HL-60/S4 treated with retinoic acid at 250 ng/mL for 4 days and 3 days (cell line): ENCODE measurements around the gene BMP6.
"Not testable (repeated sequence)": the region's sequence is repeated elsewhere in the genome, so short reads cannot be mapped to it uniquely, and the experiment has no call there.

ENCODE experiments used
- in situ Hi-C: fragments of 300-500 bp; cut with MboI; formaldehyde crosslinking; loops from 2 replicates; pipeline ENCODE4 v1.7.0; 2022; ENCODE audit warnings: low sequenced_read_pairs

Gene BMP6

GRCh38 chr6:7879980-7880717 lies 154.2 kb downstream of the BMP6 start:
- in situ Hi-C loops: no loop called here

GRCh38 chr6:7880718-7881107 lies 154.8 kb downstream of the BMP6 start:
- in situ Hi-C loops: no loop called here

DNA sequence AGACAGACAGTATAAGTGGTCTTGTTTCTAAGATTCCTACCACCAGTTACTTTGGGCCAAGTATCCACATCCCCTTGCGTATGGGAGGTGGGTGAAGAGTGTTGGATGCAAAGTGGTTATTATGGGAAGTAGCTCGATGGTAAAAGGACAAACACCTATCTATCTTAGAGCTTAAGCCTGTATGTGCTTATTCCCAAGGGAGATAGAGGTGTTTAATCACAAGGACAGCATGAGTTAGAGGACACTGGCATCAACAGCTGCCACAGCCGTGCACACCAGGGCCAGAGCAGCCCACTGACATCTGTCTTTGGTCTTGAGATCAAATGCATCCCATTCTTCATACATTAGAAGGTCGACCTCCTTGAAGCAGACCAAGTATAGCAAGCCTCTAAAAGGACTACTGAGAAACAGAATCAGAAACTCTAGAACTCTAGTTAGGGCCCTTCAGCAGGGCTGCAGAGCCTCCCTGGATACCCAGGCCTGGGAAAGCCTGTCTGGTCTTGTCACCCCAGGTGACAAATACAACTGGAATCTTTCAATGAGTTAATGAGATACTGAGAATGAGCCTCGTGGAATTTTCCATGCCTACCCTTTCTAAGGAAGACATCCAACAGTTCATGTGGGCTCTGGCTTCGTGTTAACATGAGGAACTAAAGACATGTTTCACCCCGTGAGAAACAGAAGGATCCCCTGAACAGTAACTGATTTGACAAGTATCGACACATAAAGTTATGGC lies 156.0 kb downstream of the BMP6 start:
- in situ Hi-C loops: no loop called here

DNA sequence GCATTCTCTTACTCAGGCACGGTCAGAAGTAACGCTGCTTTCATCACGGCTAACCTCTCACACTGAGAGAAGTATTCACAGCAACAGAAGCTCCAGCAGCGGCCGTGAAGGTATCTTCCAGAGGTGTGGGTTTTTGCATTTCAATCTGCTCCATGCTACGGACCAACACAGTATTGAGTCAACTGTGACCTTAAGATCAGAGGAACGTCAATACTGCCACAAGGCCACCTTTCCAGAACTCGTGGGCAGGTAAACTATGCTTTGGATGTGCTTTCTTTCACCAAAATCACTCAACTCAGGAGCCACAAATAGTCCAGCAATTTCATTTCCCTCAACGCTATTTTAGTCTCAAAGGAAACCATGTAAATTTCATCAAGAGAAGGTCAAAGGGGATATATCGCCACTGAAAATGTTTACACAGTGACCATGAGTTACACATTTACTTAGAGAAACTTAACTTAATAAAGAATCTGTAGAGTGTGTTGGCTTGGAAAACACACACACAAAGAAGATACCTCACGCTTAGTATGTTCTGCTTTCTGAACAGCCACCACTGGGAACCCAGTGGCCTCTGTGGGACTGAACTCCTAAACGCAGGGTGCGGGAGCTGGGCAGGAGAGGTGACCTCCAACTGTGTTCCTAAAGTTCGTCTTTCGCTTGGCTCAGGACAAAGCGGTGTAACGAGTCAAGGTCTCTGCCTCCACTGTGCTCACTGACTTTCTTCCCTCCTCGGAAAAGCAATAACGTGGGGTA lies 156.8 kb downstream of the BMP6 start:
- in situ Hi-C loops: no loop called here

GRCh38 chr6:7883381-7883780 lies 157.5 kb downstream of the BMP6 start:
- in situ Hi-C loops: no loop called here

DNA sequence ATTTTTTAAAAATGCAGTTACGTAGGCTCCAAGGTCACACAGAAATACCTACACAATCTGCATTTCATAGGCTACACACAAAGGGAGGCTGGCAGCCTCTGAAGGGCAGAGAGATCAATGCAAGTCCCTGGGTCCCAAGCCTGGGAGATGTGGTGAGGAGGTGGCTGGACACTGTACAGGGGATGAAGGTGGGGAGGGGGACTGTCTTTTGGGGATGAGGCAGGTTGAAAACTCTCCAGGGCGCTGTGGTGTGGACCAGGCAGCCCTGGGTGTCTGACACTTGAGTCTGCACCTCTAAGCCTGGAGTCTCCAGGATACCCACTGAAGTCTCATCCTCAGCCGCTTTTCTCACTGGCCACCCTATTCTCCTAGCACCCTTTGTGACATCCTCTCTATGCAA lies 160.2 kb downstream of the BMP6 start:
- in situ Hi-C loops: no loop called here

- in situ Hi-C loops: no loop called here
Measured at GRCh38 chr6:7887278-7887991, 161.5 kb downstream of the BMP6 start.

- in situ Hi-C loops: no loop called here
Measured at GRCh38 chr6:7888587-7889357, 162.9 kb downstream of the BMP6 start.

DNA sequence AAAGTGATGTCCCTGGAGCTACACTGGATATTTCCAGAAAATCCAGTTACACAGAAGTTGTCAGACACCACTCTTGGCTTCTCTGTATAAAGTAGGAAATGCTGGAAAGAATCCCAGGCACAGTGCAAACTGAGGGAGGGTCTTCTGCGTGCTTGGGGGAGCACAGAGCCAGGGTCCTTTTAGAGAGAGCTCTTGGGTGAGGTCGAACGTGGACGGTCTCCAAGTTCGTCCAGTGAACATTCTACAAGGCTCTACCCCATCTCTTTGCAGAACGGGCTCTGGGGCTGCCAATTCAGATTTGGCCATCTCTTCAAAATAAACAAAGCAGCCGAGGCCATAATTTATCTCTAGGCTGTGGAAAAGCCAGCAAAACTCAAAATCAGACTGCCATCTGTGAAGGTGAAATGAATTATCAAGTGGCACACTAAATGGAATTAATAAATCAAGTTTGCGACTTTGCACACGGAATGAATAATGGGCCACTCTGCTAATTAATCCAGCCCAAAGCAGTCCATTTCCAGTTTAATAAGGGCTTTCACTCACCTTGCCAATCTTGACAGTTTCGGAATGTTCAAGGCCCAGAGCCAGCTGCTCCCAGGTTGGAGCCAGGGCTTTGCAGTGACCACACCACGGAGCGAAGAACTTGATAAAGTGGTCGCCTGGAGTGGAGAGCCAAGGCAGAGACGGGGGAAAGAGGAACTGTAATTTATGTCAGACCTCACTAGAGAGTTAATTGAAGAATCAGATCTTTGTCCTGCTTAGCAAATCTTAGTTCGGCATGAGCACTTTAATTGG lies 165.4 kb downstream of the BMP6 start:
- in situ Hi-C loops: no loop called here

DNA sequence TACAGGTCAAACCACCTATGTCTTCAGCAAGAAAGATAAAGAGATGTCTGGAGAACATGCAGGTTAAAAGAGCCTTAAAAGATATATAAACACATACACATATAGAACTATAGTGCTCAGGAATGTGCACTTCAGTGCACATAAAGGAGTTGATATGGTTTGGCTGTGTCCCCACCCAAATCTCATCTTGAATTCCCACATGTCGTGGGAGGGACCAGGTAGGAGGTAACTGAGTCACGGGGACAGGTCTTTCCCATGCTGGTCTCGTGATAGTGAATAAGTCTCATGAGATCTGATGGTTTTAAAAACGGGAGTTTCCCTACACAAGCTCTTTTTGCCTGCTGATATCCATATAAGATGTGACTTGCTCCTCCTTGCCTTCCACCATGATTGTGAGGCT lies 166.5 kb downstream of the BMP6 start:
- in situ Hi-C loops: not testable (repeated sequence)

- in situ Hi-C loops: no loop called here
Measured at GRCh38 chr6:7893342-7893741, 167.4 kb downstream of the BMP6 start.

DNA sequence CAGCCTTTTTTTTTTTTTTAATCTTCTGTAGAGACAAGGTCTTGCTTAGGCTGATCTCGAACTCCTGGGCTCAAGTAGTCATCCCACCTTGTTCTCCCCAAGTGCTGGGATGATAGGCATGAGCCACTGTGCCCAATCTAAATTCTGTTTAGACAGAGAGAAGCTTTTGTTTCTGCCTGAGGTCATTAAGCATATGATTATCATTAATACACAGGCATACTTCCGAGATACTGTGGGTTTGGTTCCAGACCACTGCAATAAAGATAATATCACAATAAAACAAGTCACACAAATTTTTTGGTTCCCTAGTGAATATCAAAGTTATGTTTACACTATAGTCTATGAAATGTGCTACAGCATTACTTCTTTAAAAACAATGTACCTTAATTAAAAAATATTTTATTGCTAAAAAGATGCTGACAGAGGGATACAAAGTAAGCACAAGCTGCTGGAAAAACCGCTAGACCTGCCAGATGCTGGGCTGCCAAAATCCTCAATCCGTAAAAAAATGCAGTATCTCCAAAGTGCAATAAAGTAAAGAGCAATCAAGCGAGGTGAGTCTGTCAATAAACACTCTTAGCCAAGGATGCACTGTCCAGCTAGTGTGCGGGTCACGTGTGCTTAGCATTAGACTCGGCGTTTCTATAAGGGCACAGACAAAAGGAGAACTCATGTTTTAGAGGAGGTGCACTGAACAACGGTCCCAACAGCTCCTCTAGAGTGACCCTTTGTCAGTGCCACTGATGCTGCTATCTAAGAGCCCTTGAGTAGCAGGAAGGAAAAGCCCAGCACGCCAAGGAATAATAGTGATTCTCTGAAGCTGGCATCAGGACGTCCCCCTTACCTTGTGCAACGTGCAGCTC lies 168.6 kb downstream of the BMP6 start:
- in situ Hi-C loops: no loop called here

DNA sequence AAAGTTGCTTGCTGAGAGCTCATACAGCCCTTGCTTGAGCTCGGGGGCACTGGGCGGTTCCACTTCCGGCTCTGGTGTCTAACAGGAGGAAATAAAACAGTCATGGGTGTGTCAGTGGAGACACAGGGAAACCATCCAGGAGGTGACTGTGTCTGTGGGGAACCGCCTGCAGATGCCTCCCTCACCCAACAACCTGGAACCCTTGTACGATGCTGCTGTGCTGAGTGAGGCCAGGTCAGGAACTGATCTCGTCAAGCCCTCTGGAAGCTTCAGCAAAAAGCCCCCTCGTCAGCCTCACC lies 169.2 kb downstream of the BMP6 start:
- in situ Hi-C loops: no loop called here

DNA sequence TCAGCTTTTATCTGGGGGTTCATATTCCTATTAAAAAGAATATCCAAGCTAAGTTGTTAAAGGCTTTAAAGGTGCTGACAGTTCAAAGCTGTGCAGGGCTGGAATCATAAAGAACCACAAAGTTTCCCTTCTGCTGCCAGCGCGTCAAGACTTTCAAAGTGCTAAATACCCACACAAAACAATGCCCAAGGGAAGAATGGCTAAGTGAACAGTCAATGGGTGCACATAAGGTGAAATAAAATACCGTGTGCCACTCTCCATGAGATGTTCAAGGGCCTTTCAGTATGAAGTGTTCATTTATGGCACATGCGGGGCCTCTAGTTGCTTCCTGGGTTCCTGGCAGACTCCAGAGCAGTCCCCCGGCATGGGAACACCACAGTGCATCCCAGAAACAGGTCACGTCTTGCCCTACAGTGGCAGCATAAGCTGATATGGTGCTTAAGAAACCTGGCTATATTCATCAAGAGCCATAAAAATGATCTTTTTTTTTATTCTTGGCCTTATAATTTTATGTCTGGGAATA lies 170.6 kb downstream of the BMP6 start:
- in situ Hi-C loops: no loop called here

- in situ Hi-C loops: no loop called here
Measured at GRCh38 chr6:7897461-7898192, 171.7 kb downstream of the BMP6 start.

GRCh38 chr6:7898193-7898586 lies 172.3 kb downstream of the BMP6 start:
- in situ Hi-C loops: not testable (repeated sequence)

- in situ Hi-C loops: no loop called here
Measured at GRCh38 chr6:7899101-7899888, 173.4 kb downstream of the BMP6 start.
